Measurements from ENCODE around the gene ZKSCAN2. TPM values are rescaled to one million over a fixed set of nuclear protein-coding genes. Genes with fewer than 3 reads are reported as not detected.

ZKSCAN2 gene
- total and polyA plus RNA-seq, 10 donors, result 0.74 to 6.0 (median 4.1) TPM

- Histone ChIP-seq H3K4me1 (peaks cover 0 to 8% (median 3%) of the 10 kb centered on the region in 6 donors), H3K36me3 (no peaks in the 10 kb centered on the region), H3K9me3 (no peaks in the 10 kb centered on the region), H3K4me3 (no peak overlapping the region), H3K27ac (no peak overlapping the region), H3K27me3 (replicated peaks in 1 of 7) (no peaks in the 10 kb centered on the region)
- intact Hi-C loops (cut with DNase I; ENCODE audit: low total_unique reads), result loop anchor here (10.0 kb wide), 1 partner anchor 99 kb away; no protein-coding TSS in a partner anchor
- DNase-seq, result no peak
- TF ChIP-seq POLR2A (IDR thresholded peaks at IDR 0.05), result no peak
- no peak for TF ChIP-seq CTCF (IDR thresholded peaks at IDR 0.05 in 8 of 11, conservative IDR thresholded peaks at IDR 0.05 in 3 of 11)
- no peak for TF ChIP-seq POLR2AphosphoS5 (IDR thresholded peaks at IDR 0.05)
- WGBS, 5 donors, result 76 to 97% (median 88%) methylated on average over 6 of the region's 6 CpGs
Measured at GRCh38 chr16:25223964-25224363, 33.7 kb downstream of the ZKSCAN2 start.

- H3K27me3 ChIP-seq (replicated peaks in 1 of 7), result no peaks in the 10 kb centered on the region
- peaks cover 0 to 8% (median 3%) of the 10 kb centered on the region in 6 donors for H3K4me1 ChIP-seq
- intact Hi-C loops (cut with DNase I; ENCODE audit: low total_unique reads), result loop anchor here (10.0 kb wide), 1 partner anchor 98 kb away; no protein-coding TSS in a partner anchor
- TF ChIP-seq POLR2AphosphoS5 (IDR thresholded peaks at IDR 0.05) (no peak), POLR2A (IDR thresholded peaks at IDR 0.05) (no peak), CTCF (IDR thresholded peaks at IDR 0.05 in 8 of 11, conservative IDR thresholded peaks at IDR 0.05 in 3 of 11) (no peak)
- H3K27ac ChIP-seq, result no peak overlapping the region
- H3K36me3 ChIP-seq, result no peaks in the 10 kb centered on the region
- WGBS, 5 donors, result 84 to 91% (median 89%) methylated on average over 8 of the region's 8 CpGs
- no peak for DNase-seq
- H3K4me3 ChIP-seq, result no peak overlapping the region
- H3K9me3 ChIP-seq, result no peaks in the 10 kb centered on the region
Measured at GRCh38 chr16:25222959-25223358, 34.7 kb downstream of the ZKSCAN2 start.

GRCh38 chr16:25219070-25219737 lies 38.4 kb downstream of the ZKSCAN2 start:
- Histone ChIP-seq H3K27ac (no peak overlapping the region), H3K9me3 (no peaks in the 10 kb centered on the region), H3K27me3 (replicated peaks in 1 of 7) (no peaks in the 10 kb centered on the region), H3K4me1 (no peaks in the 10 kb centered on the region), H3K36me3 (no peaks in the 10 kb centered on the region), H3K4me3 (no peak overlapping the region)
- DNase-seq, result no peak
- TF ChIP-seq CTCF (IDR thresholded peaks at IDR 0.05 in 8 of 11, conservative IDR thresholded peaks at IDR 0.05 in 3 of 11) (no peak), POLR2AphosphoS5 (IDR thresholded peaks at IDR 0.05) (no peak), POLR2A (IDR thresholded peaks at IDR 0.05) (no peak)
- intact Hi-C loops (cut with DNase I; ENCODE audit: low total_unique reads), result no loop called here
- WGBS, 5 donors, result 88 to 91% (median 89%) methylated on average over 3 of the region's 3 CpGs

- H3K27me3 ChIP-seq (replicated peaks in 1 of 7), result no peaks in the 10 kb centered on the region
- no peaks in the 10 kb centered on the region for H3K9me3 ChIP-seq
- intact Hi-C loops (cut with DNase I; ENCODE audit: low total_unique reads), result no loop called here
- H3K27ac ChIP-seq, result no peak overlapping the region
- DNase-seq, result no peak
- H3K4me3 ChIP-seq, result no peak overlapping the region
- H3K4me1 ChIP-seq, result no peaks in the 10 kb centered on the region
- 91 to 97% (median 95%) methylated on average over 4 of the region's 4 CpGs for WGBS, 5 donors
- TF ChIP-seq POLR2AphosphoS5 (IDR thresholded peaks at IDR 0.05) (no peak), CTCF (IDR thresholded peaks at IDR 0.05 in 8 of 11, conservative IDR thresholded peaks at IDR 0.05 in 3 of 11) (no peak), POLR2A (IDR thresholded peaks at IDR 0.05) (no peak)
- no peaks in the 10 kb centered on the region for H3K36me3 ChIP-seq
Measured at GRCh38 chr16:25217921-25218320, 39.7 kb downstream of the ZKSCAN2 start.

Measured in spleen (tissue), 11 donors.